COLO668 (cell line): ENCODE data around the gene EFCC1.

ENCODE experiments used
- DNase-seq: peaks from one replicate; lab custom pipeline; 2025; ENCODE audit not compliant: unreplicated experiment; lab: John Stamatoyannopoulos, UW

The EFCC1 gene

GRCh38 chr3:129031476-129032215 lies 30.5 kb downstream of the EFCC1 start:
- no peak for DNase-seq

- no peak for DNase-seq
These were observed 31.6 kb downstream of the EFCC1 start for GRCh38 chr3:129032716-129033115.

DNA sequence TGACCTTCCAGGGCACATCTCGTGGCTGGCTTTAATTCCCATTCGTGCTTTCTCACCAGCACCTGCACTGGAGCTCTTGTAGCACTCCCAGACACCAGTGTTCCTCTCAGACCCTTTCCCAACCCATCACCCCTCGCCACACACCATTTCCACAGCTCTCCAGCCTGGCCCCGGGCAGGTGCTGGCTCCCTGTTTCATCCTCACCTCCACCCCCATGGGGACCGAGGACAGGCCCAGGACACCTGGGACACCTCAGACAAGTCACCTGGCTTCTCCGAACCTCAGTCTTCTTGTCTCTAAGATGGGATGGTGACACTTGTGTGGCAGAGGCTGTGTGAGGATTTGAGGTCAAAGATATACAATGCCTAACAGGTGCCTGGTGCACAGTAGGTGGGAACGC lies 32.0 kb downstream of the EFCC1 start:
- DNase-seq, result no peak

DNA sequence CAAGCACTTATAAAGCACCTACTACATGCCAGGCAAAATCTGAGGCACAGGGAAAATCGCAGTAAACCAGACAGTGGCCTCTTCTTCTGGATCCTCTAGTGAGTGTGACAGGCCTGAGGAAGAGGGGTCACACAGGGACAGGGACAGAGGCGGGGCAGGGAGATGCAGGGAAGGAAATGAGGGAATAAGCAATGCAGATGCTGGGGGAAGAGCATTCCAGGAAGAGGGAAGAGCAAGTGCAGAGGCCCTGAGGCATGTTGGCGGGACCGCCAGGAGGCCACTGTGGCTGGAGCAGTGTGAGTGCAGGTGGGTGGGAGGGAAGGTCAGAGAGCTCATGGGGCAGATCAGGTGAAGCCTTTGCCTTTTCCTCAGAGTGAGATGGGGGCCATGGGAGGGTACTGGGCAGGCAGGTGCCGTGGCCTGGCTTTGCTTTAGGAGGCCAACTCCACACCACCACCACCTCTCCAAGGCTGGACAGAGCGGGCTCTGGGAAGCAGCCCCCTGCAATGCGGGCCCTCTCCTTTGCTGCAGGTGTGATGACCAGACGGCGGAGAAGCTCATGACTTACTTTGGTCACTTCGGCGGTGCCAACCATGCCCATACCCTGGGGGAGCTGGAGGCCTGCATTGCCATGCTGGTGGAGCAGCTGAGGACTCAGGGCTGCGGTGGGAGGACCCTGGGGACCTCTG lies 32.7 kb downstream of the EFCC1 start:
- DNase-seq, result no peak

DNA sequence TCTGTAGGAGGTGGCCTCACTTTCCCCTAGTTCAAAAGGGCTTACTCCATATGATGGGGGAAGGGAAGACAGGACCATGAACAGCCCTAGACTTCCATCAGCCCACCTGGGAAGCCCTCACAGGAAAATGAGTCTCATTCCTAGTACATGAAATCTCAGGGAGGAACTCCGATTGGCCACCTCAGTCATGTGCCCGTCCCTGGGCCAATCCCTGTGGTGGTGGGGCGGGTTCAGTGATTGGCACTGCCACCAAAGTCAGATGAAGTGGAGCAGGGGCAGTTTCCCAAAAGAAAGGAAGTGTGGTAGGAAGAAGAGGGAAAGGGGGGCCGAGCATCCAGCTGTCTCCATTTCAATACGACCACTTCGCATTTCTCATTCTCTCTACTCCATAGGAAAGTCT lies 33.5 kb downstream of the EFCC1 start:
- DNase-seq, result no peak

DNA sequence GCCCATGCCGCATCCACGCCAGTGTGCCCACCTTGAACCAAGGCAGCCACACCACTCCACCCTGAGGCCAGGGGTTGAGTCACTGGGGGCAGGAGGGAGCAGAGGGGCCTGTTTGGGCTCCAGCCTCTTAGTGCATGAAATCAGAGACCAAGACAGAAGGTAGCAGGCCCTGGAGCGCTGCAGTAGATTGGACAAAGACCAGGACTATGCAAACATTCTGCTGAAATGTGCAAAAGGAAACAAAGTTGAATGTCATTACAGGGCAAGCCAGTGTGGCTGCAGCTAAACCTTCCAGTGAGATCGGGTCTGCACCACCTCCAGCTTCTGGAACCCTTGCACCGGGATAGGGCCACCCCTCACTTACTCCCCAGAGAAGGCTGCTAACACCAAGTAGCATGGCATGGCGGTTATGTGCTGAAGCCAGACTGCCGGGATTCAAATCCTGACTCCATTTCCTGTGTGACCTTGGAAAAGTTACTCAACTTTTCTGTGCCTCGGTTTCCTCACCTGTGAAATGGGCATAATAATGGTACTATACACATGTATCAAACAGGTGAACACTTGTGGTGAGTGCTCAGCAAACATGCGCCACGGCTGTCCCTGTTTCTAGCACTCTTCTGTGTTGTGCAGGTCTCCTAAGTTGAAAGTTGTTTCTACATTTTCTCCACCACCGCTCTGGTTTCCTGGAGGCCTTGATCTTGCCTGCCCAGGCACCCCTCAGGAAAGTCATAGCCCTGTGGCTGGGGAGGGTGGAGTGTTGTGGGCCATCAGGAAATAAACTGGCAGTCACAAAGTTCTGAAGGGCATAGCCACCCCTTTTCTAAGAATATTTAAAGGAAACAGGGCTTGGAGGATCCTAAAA lies 34.5 kb downstream of the EFCC1 start:
- no peak for DNase-seq

- DNase-seq, result no peak
These were observed 35.4 kb downstream of the EFCC1 start for GRCh38 chr3:129036222-129037092.

- DNase-seq, result no peak
These were observed 36.0 kb downstream of the EFCC1 start for GRCh38 chr3:129037093-129037419.

DNA sequence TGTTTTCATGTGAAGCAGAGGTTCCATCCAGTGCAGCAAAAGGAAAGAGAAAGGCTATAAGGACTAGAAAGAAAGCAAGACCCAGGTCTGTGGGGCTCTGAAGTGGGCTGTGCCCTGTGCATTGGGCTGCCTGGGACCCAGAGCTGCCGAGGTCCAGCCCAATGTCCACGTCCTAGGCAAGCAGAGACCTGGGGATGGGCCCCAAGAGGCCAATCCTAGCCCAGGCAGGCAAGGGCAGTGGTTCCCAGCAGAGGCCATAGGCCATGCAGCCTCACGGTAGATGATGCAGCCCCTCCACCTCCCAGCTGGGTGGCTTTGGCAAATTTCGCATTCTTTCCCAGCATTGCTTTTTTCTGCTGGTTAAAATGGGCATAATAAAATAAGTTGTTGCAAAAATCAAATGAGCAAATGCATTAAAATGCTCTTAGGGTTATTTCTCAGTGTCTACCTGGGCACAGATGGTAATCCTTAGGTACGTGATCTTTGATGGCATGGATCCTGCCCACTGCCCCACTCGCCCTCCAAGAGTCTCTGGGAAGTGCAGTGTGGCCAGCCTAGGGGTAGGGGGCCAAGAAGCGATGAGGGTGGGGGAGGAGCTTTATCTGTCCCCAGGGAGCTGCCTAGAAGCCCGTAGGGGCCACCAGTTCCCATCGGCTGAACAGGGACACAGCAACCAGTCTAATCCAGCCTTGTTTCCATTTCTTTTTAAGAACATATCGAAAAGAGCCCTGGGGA lies 37.2 kb downstream of the EFCC1 start:
- DNase-seq, result no peak

DNA sequence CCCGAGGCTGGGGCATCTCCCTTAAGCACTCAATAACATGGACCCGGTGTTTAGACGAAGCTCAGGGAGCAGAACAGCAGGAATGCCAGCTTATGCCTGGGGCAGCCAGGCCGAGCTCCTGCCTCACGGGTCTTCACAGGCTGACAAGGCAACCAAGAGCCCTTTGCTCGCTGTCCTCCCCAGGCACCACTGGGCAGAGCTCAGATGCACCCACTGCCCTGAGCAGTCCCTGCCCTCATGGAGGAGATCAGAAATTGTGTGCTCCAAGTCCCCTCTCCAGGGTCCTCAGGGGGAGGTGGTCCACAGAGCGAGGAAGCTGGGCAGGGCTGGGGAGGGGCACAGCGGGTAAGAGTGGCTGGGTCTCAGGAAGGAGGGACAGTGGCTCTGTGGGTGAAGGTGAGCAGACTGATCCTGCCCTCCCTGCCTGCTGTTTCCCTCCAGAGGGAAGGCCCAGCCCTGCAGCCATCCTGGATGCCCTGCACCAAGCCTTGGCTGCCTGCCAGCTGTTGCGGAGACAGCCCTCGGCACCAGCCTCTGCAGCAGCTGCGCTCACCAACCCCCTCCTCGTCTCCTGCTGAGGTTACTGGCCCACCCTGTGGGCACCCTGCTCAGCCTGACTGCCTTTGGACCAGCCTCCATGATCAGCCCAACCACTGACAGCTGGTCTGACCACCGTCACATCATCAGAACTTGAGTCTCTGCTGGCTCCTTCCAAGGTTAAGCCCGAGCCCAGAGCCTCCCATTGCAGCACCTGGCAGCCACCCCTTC lies 38.4 kb downstream of the EFCC1 start:
- DNase-seq, result peak; percentile 89

- no peak for DNase-seq
These were observed 38.9 kb downstream of the EFCC1 start for GRCh38 chr3:129040039-129040336.

- DNase-seq, result no peak
These were observed 39.6 kb downstream of the EFCC1 start for GRCh38 chr3:129040579-129041300.

GRCh38 chr3:129045675-129046036 lies 44.6 kb downstream of the EFCC1 start:
- DNase-seq, result peak; percentile 28

DNA sequence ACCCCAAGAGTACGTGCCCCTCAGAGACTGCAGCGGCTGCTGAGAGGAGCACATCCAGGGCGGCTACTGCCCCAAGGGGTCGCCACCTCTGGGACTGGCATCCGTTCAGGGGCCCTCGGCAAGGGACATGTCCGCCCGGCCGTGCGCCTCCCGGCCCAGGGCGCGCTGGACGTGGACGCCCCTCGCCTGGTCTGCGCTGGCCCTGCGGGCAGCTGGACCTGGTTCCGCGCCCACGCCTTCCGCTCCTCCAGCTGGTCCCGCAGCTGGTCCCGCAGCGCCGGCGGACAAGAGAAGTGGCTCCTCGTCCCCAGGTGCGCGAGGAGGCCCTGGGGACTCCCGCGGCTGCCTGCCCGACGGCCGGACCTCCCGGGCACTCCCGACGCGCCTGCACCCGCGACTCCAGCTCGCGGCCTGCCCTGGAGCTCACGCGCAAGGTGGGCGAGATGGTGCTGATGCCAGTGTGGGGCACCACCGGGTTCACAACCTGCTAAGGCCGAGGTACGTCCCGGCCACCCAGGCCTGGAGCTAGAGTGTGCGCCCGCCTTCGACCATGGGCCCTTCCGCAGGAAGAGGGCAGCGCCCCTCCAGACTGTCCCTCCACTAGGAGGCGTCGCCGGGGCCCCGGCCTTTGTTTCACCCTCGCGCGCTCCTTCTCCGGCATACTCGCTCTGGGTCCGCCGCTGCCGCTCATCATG lies 45.1 kb downstream of the EFCC1 start:
- DNase-seq, result no peak

DNA sequence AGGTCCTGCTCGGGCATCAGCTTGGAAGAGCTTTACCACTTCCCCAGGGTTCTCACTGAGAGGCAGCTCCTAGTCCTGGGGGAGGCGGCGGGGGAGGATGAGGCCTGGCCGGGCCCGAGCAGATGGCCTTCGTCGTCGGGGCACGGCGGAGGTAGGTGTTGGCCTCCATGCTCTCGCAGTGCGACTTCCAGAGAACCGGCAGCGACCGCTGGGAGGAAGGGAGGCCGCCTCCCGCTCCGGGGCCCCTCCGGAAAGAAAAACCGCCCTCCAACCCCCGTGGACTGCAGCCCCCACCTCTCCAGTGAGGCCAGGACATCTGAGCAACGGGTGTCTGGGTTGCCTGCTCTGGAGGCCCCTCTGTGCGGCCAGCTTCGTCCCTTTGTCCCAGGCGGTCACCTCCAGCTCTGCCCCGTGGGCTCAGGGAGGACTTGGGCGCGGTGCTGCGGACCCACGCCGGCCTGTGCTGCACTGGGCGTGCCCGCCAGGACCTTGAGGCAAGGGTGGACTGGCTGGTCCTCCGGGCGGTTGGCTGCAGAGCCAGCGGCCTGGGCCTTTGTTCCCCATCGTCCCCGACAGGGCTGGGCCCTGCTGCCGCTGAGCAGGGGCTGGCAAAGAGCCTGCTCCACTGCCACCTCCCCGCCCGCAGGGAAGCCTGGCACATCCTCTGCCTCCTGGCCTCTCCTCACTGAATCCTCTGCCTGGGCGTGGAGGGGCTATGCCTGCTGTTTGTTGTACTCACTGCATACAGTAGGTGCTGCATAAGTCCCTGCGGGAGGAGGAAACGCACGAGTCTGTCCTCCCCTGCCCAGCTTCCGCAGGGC lies 45.8 kb downstream of the EFCC1 start:
- DNase-seq, result no peak

DNA sequence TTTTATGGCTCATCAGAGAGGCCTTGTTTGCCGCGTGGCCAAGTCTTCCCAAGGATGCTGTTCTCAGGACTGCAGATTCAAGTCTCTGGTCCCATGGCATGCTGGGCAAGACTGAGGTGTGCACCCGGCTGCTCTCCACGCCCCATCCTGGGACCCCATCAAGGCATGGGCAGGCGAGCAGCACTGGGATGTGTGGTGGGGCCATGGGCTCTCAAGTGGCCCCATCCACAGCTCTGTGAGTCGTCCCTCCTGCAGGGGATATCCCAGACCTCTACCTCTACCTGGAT lies 46.4 kb downstream of the EFCC1 start:
- no peak for DNase-seq

DNA sequence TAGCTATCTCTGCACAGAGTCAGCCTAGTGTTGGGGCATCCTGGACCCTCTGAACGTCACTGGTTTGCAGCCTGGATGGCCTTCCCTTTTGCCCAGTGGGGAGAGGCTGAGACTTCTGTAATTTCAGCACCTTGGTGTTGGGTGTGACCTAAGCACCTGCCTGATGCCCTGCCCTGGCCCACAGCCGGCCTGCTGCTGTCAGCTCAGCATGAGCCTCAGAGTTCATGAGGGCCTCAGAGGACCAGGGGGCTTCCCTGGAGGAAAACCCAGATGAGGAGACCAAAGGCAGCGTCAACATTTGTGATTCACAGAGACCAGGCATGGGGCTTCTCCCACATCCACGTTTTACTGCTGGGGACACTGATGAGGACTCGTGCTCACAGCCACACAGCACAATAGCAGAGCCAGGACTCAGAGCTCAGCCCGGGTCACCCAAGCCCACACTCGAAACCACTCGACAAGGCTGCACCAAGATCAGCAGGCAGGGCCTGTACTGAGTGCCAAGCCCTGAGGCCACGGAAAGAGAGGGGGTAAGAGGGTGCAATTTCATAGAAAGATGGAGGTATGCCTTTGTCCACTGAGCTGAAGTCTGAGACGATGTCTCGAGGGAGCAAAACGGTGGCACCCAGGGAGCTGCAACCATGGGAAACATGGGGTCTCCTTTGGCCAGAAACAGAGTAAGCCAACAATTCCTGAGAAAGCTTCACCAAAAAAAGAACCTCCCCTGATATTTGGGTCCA lies 49.6 kb downstream of the EFCC1 start:
- DNase-seq, result no peak
